ENCODE measurements around the gene SOD3. TPM values are rescaled to one million over a fixed set of nuclear protein-coding genes. Genes with fewer than 3 reads are reported as not detected.

The SOD3 gene
- total RNA-seq, 3 donors from 2014 or later (not counting 1 experiment from before 2014, with no cell fraction given) = not detected

DNA sequence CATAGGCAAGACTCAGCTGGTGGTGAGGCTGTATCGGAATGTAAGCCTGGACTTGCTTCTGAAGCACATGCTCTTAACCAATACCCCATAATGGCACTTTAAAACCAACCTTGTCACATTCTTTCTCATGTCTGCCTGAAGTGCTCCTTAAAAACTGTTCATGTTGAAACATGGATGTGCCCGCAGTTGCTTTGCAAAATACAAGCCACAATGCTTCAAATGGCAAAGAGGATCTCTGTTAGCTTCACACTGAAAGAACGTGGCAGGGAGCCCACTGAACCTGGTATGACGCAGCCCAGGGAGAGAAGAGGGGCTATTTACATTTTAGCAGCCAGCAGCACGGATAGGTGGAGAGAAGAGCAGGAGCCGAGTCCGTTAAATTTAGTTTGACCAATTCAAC is 29.3 kb downstream of the SOD3 start:
- WGBS (ENCODE audit: insufficient coverage) = 92% methylated on average over 7 of the region's 7 CpGs

DNA sequence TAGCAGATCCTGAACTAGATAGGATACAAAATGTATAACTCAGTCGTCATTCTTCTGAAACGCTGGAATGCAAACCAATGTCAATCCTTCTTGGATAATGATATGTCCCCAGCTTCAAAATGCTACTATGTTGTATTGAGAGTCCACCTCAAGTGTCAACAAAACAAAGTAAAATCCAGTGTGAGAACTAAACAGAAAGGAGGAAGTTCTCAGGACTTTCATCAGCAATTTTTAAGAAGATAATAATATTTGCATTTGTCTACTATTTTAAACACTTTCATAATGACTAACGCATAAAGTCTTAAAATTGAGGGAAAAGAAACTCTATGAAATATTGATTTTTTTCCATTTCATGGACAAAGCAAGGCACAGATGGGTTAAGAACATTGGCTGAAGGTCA is 36.3 kb downstream of the SOD3 start:
- ATAC-seq (no peak), DNase-seq (no peak)
- H3K4me3 ChIP-seq (ENCODE audit: low read length) = no peak overlapping the region
- no peaks in the 10 kb centered on the region for H3K27me3 Mint-ChIP-seq (ENCODE audit: low read depth in 2 of 2)
- H3K36me3 ChIP-seq (ENCODE audit: control insufficient read depth, insufficient read depth, low read length) = no peaks in the 10 kb centered on the region
- no peaks in the 10 kb centered on the region for H3K36me3 Mint-ChIP-seq
- 90% methylated on average over 3 of the region's 3 CpGs for WGBS (ENCODE audit: insufficient coverage)
- intact Hi-C loops (cut with micrococcal nuclease) = no loop called here
- no peaks in the 10 kb centered on the region for H3K27me3 ChIP-seq (ENCODE audit: control insufficient read depth, insufficient read depth, low read length)
- H3K9me3 Mint-ChIP-seq = peaks cover 0 to 2% of the 10 kb centered on the region in 2 donors
- no peak overlapping the region for H3K27ac ChIP-seq (ENCODE audit: low read length)
- TF ChIP-seq, protein P1, sequence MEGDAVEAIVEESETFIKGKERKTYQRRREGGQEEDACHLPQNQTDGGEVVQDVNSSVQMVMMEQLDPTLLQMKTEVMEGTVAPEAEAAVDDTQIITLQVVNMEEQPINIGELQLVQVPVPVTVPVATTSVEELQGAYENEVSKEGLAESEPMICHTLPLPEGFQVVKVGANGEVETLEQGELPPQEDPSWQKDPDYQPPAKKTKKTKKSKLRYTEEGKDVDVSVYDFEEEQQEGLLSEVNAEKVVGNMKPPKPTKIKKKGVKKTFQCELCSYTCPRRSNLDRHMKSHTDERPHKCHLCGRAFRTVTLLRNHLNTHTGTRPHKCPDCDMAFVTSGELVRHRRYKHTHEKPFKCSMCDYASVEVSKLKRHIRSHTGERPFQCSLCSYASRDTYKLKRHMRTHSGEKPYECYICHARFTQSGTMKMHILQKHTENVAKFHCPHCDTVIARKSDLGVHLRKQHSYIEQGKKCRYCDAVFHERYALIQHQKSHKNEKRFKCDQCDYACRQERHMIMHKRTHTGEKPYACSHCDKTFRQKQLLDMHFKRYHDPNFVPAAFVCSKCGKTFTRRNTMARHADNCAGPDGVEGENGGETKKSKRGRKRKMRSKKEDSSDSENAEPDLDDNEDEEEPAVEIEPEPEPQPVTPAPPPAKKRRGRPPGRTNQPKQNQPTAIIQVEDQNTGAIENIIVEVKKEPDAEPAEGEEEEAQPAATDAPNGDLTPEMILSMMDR (IDR thresholded peaks at IDR 0.05) = no peak
- no peaks in the 10 kb centered on the region for H3K4me1 Mint-ChIP-seq
- no peak overlapping the region for H3K27ac Mint-ChIP-seq
- no peaks in the 10 kb centered on the region for H3K4me1 ChIP-seq (ENCODE audit: control insufficient read depth, insufficient read depth, low read length)
- H3K9me3 ChIP-seq (ENCODE audit: control insufficient read depth, insufficient read depth, low read length) = no peaks in the 10 kb centered on the region
- no peak overlapping the region for H3K4me3 Mint-ChIP-seq

More for the DNA sequence above, 29.3 kb downstream of the SOD3 start:
- Mint-ChIP-seq H3K4me3 (no peak overlapping the region), H3K27me3 (ENCODE audit: low read depth in 2 of 2) (no peaks in the 10 kb centered on the region), H3K9me3 (no peaks in the 10 kb centered on the region), H3K36me3 (no peaks in the 10 kb centered on the region), H3K4me1 (no peaks in the 10 kb centered on the region), H3K27ac (no peak overlapping the region)
- H3K27ac ChIP-seq (ENCODE audit: low read length) = no peak overlapping the region
- H3K27me3 ChIP-seq (ENCODE audit: control insufficient read depth, insufficient read depth, low read length) = no peaks in the 10 kb centered on the region
- no peaks in the 10 kb centered on the region for H3K4me1 ChIP-seq (ENCODE audit: control insufficient read depth, insufficient read depth, low read length)
- H3K4me3 ChIP-seq (ENCODE audit: low read length) = no peak overlapping the region
- H3K9me3 ChIP-seq (ENCODE audit: control insufficient read depth, insufficient read depth, low read length) = no peaks in the 10 kb centered on the region
- no peaks in the 10 kb centered on the region for H3K36me3 ChIP-seq (ENCODE audit: control insufficient read depth, insufficient read depth, low read length)
- intact Hi-C loops (cut with micrococcal nuclease) = no loop called here
- ATAC-seq = no peak
- no peak for DNase-seq
- TF ChIP-seq, protein P1 (IDR thresholded peaks at IDR 0.05) = no peak

DNA sequence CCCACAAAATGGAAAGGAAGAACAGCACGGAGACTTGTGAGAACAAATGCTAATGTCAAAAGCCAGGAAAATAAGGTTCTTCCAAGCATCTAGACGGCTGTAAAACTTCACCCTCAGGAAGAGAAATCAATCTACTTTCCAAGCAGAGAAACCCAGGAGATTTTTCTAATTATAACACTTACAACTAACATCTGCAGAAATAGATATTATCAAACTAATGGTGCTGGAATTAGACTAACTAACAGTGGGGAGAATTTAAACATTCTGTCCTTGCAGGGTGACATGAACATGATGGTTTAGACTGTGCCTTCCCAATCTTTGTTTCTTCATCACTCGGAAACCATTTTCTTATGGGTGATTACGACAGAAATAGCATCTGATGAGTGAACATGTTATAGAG is 40.3 kb downstream of the SOD3 start:
- Mint-ChIP-seq H3K27ac (no peak overlapping the region), H3K27me3 (ENCODE audit: low read depth in 2 of 2) (no peaks in the 10 kb centered on the region), H3K9me3 (no peaks in the 10 kb centered on the region), H3K4me1 (no peaks in the 10 kb centered on the region), H3K36me3 (no peaks in the 10 kb centered on the region), H3K4me3 (no peak overlapping the region)
- no peak overlapping the region for H3K4me3 ChIP-seq (ENCODE audit: low read length)
- H3K27ac ChIP-seq (ENCODE audit: low read length) = no peak overlapping the region
- ATAC-seq (no peak), DNase-seq (no peak)
- 94% methylated on average over 3 of the region's 4 CpGs for WGBS (ENCODE audit: insufficient coverage)
- H3K9me3 ChIP-seq (ENCODE audit: control insufficient read depth, insufficient read depth, low read length) = no peaks in the 10 kb centered on the region
- H3K4me1 ChIP-seq (ENCODE audit: control insufficient read depth, insufficient read depth, low read length) = no peaks in the 10 kb centered on the region
- intact Hi-C loops (cut with micrococcal nuclease) = no loop called here
- TF ChIP-seq, protein P1 (IDR thresholded peaks at IDR 0.05) = no peak
- H3K27me3 ChIP-seq (ENCODE audit: control insufficient read depth, insufficient read depth, low read length) = no peaks in the 10 kb centered on the region
- no peaks in the 10 kb centered on the region for H3K36me3 ChIP-seq (ENCODE audit: control insufficient read depth, insufficient read depth, low read length)

DNA sequence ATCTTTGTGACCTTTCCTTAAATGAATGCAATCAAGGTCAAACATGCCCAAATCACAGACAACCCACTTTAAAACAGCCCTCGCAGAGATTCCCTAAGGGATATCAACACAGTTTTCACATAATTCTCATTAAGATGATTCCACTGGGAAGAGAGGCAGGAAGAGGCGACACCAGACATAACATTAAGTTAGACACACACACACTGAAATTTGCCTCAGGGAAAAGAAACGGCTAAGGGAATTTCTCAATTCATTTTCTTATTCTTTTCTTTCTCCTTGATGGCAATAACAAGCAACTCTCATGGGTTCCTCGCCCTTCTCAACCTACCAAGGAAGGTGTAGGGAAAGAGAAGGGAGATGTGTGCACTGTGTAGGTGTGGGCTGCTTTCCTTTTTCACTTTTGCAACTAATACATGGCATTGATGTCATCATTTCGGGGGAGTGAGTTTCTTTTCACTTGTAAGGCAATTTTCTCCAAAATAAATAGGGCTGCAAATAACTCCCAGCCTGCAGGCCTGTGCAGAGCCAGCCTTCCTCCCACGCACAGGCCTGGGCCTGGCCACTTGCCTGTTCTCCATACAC is 41.4 kb downstream of the SOD3 start:
- H3K36me3 Mint-ChIP-seq = no peaks in the 10 kb centered on the region
- Histone ChIP-seq H3K36me3 (ENCODE audit: control insufficient read depth, insufficient read depth, low read length) (no peaks in the 10 kb centered on the region), H3K4me1 (ENCODE audit: control insufficient read depth, insufficient read depth, low read length) (no peaks in the 10 kb centered on the region), H3K27me3 (ENCODE audit: control insufficient read depth, insufficient read depth, low read length) (no peaks in the 10 kb centered on the region), H3K9me3 (ENCODE audit: control insufficient read depth, insufficient read depth, low read length) (no peaks in the 10 kb centered on the region), H3K4me3 (ENCODE audit: low read length) (no peak overlapping the region), H3K27ac (ENCODE audit: low read length) (no peak overlapping the region)
- WGBS (ENCODE audit: insufficient coverage) = 89% methylated on average over 5 of the region's 6 CpGs
- DNase-seq (no peak), ATAC-seq (no peak)
- H3K9me3 Mint-ChIP-seq = no peaks in the 10 kb centered on the region
- TF ChIP-seq, protein P1 (IDR thresholded peaks at IDR 0.05) = no peak
- H3K4me3 Mint-ChIP-seq = no peak overlapping the region
- no peaks in the 10 kb centered on the region for H3K27me3 Mint-ChIP-seq (ENCODE audit: low read depth in 2 of 2)
- intact Hi-C loops (cut with micrococcal nuclease) = no loop called here
- H3K4me1 Mint-ChIP-seq = no peaks in the 10 kb centered on the region
- H3K27ac Mint-ChIP-seq = no peak overlapping the region

Measured in natural killer cell (primary cell).